T-helper 17 cell (primary cell): ENCODE results near the gene RRM2. TPM values are rescaled to one million over a fixed set of nuclear protein-coding genes. Genes with fewer than 3 reads are reported as not detected.
"Not testable (repeated sequence)": the region's sequence is repeated elsewhere in the genome, so short reads cannot be mapped to it uniquely, and the experiment has no call there.

ENCODE experiments used
- ATAC-seq: fragments of 150-1000 bp; cut with Tn5 transposase; 2 replicates; pipeline ENCODE4 v1.10.0; 2021; ENCODE audit warnings: mild to moderate bottlenecking, moderate library complexity
- DNase-seq, 3 donors: peaks; one replicate each; pipeline versions ENCODE4 v3.0.0 to v3.0.0-alpha.2; 2020 to 2021
- H3K9me3 ChIP-seq: one replicate; pipeline ENCODE4 v1.7.0; 2013; ENCODE audit warnings: low read length, mild to moderate bottlenecking; ENCODE audit not compliant: control insufficient read depth, poor library complexity, severe bottlenecking
- H3K27ac Mint-ChIP-seq: one replicate; pipeline ENCODE4 v1.8.0; 2022; ENCODE audit warnings: mild to moderate bottlenecking, moderate library complexity, mixed read lengths
- H3K27me3 Mint-ChIP-seq: one replicate; pipeline ENCODE4 v1.8.0; 2022; ENCODE audit warnings: mixed read lengths
- H3K36me3 Mint-ChIP-seq: one replicate; pipeline ENCODE4 v1.8.0; 2022; ENCODE audit warnings: low read depth, mixed read lengths
- H3K4me1 Mint-ChIP-seq: one replicate; pipeline ENCODE4 v1.8.0; 2022; ENCODE audit warnings: mild to moderate bottlenecking, mixed read lengths
- H3K4me3 Mint-ChIP-seq: one replicate; pipeline ENCODE4 v1.8.0; 2022; ENCODE audit warnings: mild to moderate bottlenecking, moderate library complexity, mixed read lengths
- total RNA-seq, 4 donors: library from RNA in 2 of 4; stranded (reverse) in 2 of 4; gene quantifications; one replicate each; pipeline ENCODE4 v1.2.3 and lab custom pipeline; 2022 to 2026

Gene RRM2
- total RNA-seq, 2 donors from 2014 or later, result 0.32 to 1.7 TPM

- peaks cover 47% of the 10 kb centered on the region for H3K27me3 Mint-ChIP-seq
Observed at GRCh38 chr2:10097352-10098148, 25.0 kb upstream of the RRM2 start.

GRCh38 chr2:10101491-10101890 is 21.0 kb upstream of the RRM2 start:
- no peak overlapping the region for H3K27ac Mint-ChIP-seq
- no peak for DNase-seq

More at GRCh38 chr2:10097352-10098148, 25.0 kb upstream of the RRM2 start:
- ATAC-seq (peak; percentile 70), DNase-seq (peak; percentile 23 to 29 (median 26))
- H3K9me3 ChIP-seq, result no peaks in the 10 kb centered on the region
- no peaks in the 10 kb centered on the region for H3K36me3 Mint-ChIP-seq
- H3K4me1 Mint-ChIP-seq, result peaks cover 2% of the 10 kb centered on the region
- H3K27ac Mint-ChIP-seq, result no peak overlapping the region
- no peak overlapping the region for H3K4me3 Mint-ChIP-seq

GRCh38 chr2:10103179-10103578 is 19.4 kb upstream of the RRM2 start:
- H3K36me3 Mint-ChIP-seq, result peaks cover 2% of the 10 kb centered on the region
- H3K9me3 ChIP-seq, result no peaks in the 10 kb centered on the region

More at GRCh38 chr2:10101491-10101890, 21.0 kb upstream of the RRM2 start:
- Mint-ChIP-seq H3K36me3 (peaks cover 2% of the 10 kb centered on the region), H3K4me3 (no peak overlapping the region), H3K4me1 (peaks cover under 1% of the 10 kb centered on the region), H3K27me3 (peaks cover 25% of the 10 kb centered on the region)
- H3K9me3 ChIP-seq, result no peaks in the 10 kb centered on the region
- ATAC-seq, result no peak

GRCh38 chr2:10104906-10105305 is 17.6 kb upstream of the RRM2 start:
- not testable (repeated sequence) for H3K9me3 ChIP-seq, H3K27ac Mint-ChIP-seq, ATAC-seq, H3K4me1 Mint-ChIP-seq, H3K36me3 Mint-ChIP-seq, DNase-seq, H3K4me3 Mint-ChIP-seq
- H3K27me3 Mint-ChIP-seq, result peaks cover 13% of the 10 kb centered on the region

More at GRCh38 chr2:10103179-10103578, 19.4 kb upstream of the RRM2 start:
- H3K27ac Mint-ChIP-seq, result no peak overlapping the region
- H3K27me3 Mint-ChIP-seq, result peaks cover 14% of the 10 kb centered on the region
- ATAC-seq (no peak), DNase-seq (no peak)
- no peak overlapping the region for H3K4me3 Mint-ChIP-seq
- H3K4me1 Mint-ChIP-seq, result no peaks in the 10 kb centered on the region

- Mint-ChIP-seq H3K4me1 (no peaks in the 10 kb centered on the region), H3K4me3 (no peak overlapping the region), H3K36me3 (peaks cover 2% of the 10 kb centered on the region), H3K27me3 (no peaks in the 10 kb centered on the region), H3K27ac (no peak overlapping the region)
- DNase-seq (no peak), ATAC-seq (no peak)
- H3K9me3 ChIP-seq, result no peaks in the 10 kb centered on the region
Observed at GRCh38 chr2:10109311-10109710, 13.2 kb upstream of the RRM2 start.

GRCh38 chr2:10119027-10119325 is 3.6 kb upstream of the RRM2 start:
- Mint-ChIP-seq H3K4me1 (peaks cover 24% of the 10 kb centered on the region), H3K4me3 (no peak overlapping the region), H3K36me3 (no peaks in the 10 kb centered on the region), H3K27me3 (peaks cover 9% of the 10 kb centered on the region), H3K27ac (no peak overlapping the region)
- no peaks in the 10 kb centered on the region for H3K9me3 ChIP-seq
- ATAC-seq, result no peak
- DNase-seq, result no peak

GRCh38 chr2:10119601-10120157 is 2.9 kb upstream of the RRM2 start:
- Mint-ChIP-seq H3K36me3 (no peaks in the 10 kb centered on the region), H3K4me3 (peak overlapping the region; percentile 97), H3K27ac (peak overlapping the region; percentile 29), H3K4me1 (peaks cover 26% of the 10 kb centered on the region), H3K27me3 (peaks cover 13% of the 10 kb centered on the region)
- ATAC-seq (no peak), DNase-seq (no peak)
- no peaks in the 10 kb centered on the region for H3K9me3 ChIP-seq

GRCh38 chr2:10120158-10120876 is 2.2 kb upstream of the RRM2 start:
- DNase-seq (peak; percentile 79 to 86 (median 85)), ATAC-seq (peak; percentile 82)
- Mint-ChIP-seq H3K4me3 (peak overlapping the region; percentile 97), H3K36me3 (peaks cover 2% of the 10 kb centered on the region), H3K27me3 (peaks cover 19% of the 10 kb centered on the region), H3K4me1 (peaks cover 31% of the 10 kb centered on the region), H3K27ac (peak overlapping the region; percentile 29)
- H3K9me3 ChIP-seq, result no peaks in the 10 kb centered on the region

- H3K36me3 Mint-ChIP-seq, result peaks cover 2% of the 10 kb centered on the region
- peaks cover 35% of the 10 kb centered on the region for H3K4me1 Mint-ChIP-seq
- DNase-seq, result no peak
- H3K27me3 Mint-ChIP-seq, result peaks cover 23% of the 10 kb centered on the region
- no peak for ATAC-seq
- peak overlapping the region; percentile 88 for H3K27ac Mint-ChIP-seq
- peak overlapping the region; percentile 97 for H3K4me3 Mint-ChIP-seq
- no peaks in the 10 kb centered on the region for H3K9me3 ChIP-seq
Observed at GRCh38 chr2:10120877-10121574, 1.5 kb upstream of the RRM2 start.

GRCh38 chr2:10123281-10123680 is 742 bp downstream of the RRM2 start:
- Mint-ChIP-seq H3K36me3 (peaks cover 2% of the 10 kb centered on the region), H3K4me3 (peak overlapping the region; percentile 97), H3K27me3 (peaks cover 23% of the 10 kb centered on the region), H3K27ac (peak overlapping the region; percentile 78), H3K4me1 (peaks cover 35% of the 10 kb centered on the region)
- ATAC-seq, result no peak
- no peak for DNase-seq
- no peaks in the 10 kb centered on the region for H3K9me3 ChIP-seq

- H3K4me1 Mint-ChIP-seq, result peaks cover 38% of the 10 kb centered on the region
- DNase-seq (peak in 1 of 3 donors; percentile 32), ATAC-seq (no peak)
- H3K4me3 Mint-ChIP-seq, result no peak overlapping the region
- H3K27me3 Mint-ChIP-seq, result peaks cover 23% of the 10 kb centered on the region
- H3K27ac Mint-ChIP-seq, result peak overlapping the region; percentile 78
- peaks cover 2% of the 10 kb centered on the region for H3K36me3 Mint-ChIP-seq
- H3K9me3 ChIP-seq, result no peaks in the 10 kb centered on the region
Observed at GRCh38 chr2:10124538-10125045, 2.1 kb downstream of the RRM2 start.

GRCh38 chr2:10125842-10126631 is 3.5 kb downstream of the RRM2 start:
- Mint-ChIP-seq H3K36me3 (peaks cover 2% of the 10 kb centered on the region), H3K27me3 (peaks cover 23% of the 10 kb centered on the region), H3K4me3 (no peak overlapping the region), H3K4me1 (peaks cover 30% of the 10 kb centered on the region), H3K27ac (peak overlapping the region; percentile 78)
- no peaks in the 10 kb centered on the region for H3K9me3 ChIP-seq
- ATAC-seq, result no peak
- no peak for DNase-seq
